Measurements from ENCODE around the gene FHDC1.

DNA sequence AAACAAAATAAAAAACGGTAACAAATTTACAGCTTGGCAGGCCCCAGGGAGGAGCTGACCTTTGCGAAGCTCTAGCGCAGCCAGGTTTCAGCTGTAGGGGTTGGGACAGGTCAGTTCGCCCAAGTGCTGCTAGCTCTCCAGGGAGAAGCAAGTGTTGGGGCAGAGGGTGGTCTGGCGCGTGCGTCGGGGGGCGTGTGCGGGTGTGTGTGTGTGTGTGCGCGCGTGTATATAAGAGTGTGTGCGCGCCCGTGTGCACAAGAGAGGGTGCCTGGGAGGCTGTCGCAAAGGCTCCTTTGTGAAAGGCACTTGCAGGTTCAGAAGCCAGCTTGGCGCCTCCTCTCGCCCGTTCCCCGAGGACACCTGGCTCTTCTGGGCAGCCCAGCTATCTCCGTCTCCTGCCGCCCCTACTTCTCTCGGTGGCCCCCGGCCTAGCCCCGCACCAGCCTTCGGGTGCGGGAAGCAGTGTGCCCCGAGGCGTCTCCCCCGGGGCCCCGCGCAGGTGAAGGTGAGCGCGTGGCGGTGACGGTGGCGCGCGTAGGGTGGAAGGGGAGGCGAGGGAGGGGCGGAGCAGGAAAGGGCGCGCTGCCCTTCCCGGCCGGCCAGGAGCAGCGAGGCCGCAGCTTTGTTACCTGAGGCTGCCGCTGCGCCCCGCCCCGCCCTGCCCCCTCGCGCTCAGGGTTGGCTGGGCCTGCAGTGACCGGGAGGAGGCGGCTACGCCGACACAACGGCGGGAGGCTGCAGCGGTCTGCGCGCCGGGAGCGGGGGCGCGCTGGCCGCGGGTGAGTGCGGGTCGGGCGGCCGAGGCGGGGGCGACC lies at the start of gene FHDC1:
- TF ChIP-seq CTCF (IDR thresholded peaks at IDR 0.05) (no peak), POLR2A (IDR thresholded peaks at IDR 0.05) (no peak), EP300 (IDR thresholded peaks at IDR 0.05) (no peak)
